Measurements from ENCODE around the gene MDM4. TPM values are rescaled to one million over a fixed set of nuclear protein-coding genes. Genes with fewer than 3 reads are reported as not detected.

Gene MDM4
- total RNA-seq, 4 donors from 2014 or later = 13.2 to 62.8 (median 23.8) TPM

GRCh38 chr1:204560590-204561150 lies 44.5 kb downstream of the MDM4 start:
- peaks cover 0 to 9% (median 4%) of the 10 kb centered on the region in 3 donors for H3K4me1 ChIP-seq

GRCh38 chr1:204562075-204562990 lies 46.1 kb downstream of the MDM4 start:
- H3K9me3 ChIP-seq = no peaks in the 10 kb centered on the region
- intact Hi-C loops (cut with DNase I) = no loop called here
- no peak overlapping the region for H3K4me3 ChIP-seq
- peaks cover 0 to 15% (median 4%) of the 10 kb centered on the region in 3 donors for H3K4me1 ChIP-seq
- 92 to 96% methylated on average over 6 to 22 of the region's 37 CpGs for WGBS, 2 donors
- TF ChIP-seq CTCF (IDR thresholded peaks at IDR 0.05) (no peak), POLR2A (IDR thresholded peaks at IDR 0.05) (no peak)
- H3K27ac ChIP-seq = no peak overlapping the region
- peaks cover 0 to 48% (median 0%) of the 10 kb centered on the region in 3 donors for H3K36me3 ChIP-seq
- no peaks in the 10 kb centered on the region for H3K27me3 ChIP-seq
- no peak for DNase-seq

More at GRCh38 chr1:204560590-204561150, 44.5 kb downstream of the MDM4 start:
- Histone ChIP-seq H3K9me3 (no peaks in the 10 kb centered on the region), H3K4me3 (no peak overlapping the region), H3K36me3 (peaks cover 0 to 48% (median 0%) of the 10 kb centered on the region in 3 donors), H3K27me3 (no peaks in the 10 kb centered on the region), H3K27ac (no peak overlapping the region)
- intact Hi-C loops (cut with DNase I) = no loop called here
- no peak for DNase-seq
- TF ChIP-seq CTCF (IDR thresholded peaks at IDR 0.05) (no peak), POLR2A (IDR thresholded peaks at IDR 0.05) (no peak)

- no peak overlapping the region for H3K27ac ChIP-seq
- peaks cover 0 to 15% (median 4%) of the 10 kb centered on the region in 3 donors for H3K4me1 ChIP-seq
- H3K9me3 ChIP-seq = no peaks in the 10 kb centered on the region
- 71 to 81% methylated on average over 2 to 4 of the region's 4 CpGs for WGBS, 2 donors
- TF ChIP-seq CTCF (IDR thresholded peaks at IDR 0.05) (no peak), POLR2A (IDR thresholded peaks at IDR 0.05) (no peak)
- peaks cover 0 to 46% (median 0%) of the 10 kb centered on the region in 3 donors for H3K36me3 ChIP-seq
- DNase-seq = no peak
- intact Hi-C loops (cut with DNase I) = no loop called here
- no peak overlapping the region for H3K4me3 ChIP-seq
- no peaks in the 10 kb centered on the region for H3K27me3 ChIP-seq
Measured at GRCh38 chr1:204563307-204563706, 47.1 kb downstream of the MDM4 start.

GRCh38 chr1:204563780-204564179 lies 47.6 kb downstream of the MDM4 start:
- Histone ChIP-seq H3K27ac (no peak overlapping the region), H3K4me3 (no peak overlapping the region), H3K27me3 (no peaks in the 10 kb centered on the region), H3K9me3 (no peaks in the 10 kb centered on the region), H3K4me1 (peaks cover 0 to 19% (median 4%) of the 10 kb centered on the region in 3 donors), H3K36me3 (peaks cover 0 to 41% (median 0%) of the 10 kb centered on the region in 3 donors)
- intact Hi-C loops (cut with DNase I) = no loop called here
- no peak for DNase-seq
- WGBS, 2 donors = 62 to 73% methylated on average over 3 of the region's 3 CpGs
- TF ChIP-seq CTCF (IDR thresholded peaks at IDR 0.05) (no peak), POLR2A (IDR thresholded peaks at IDR 0.05) (no peak)

- no peak overlapping the region for H3K27ac ChIP-seq
- peaks cover 0 to 31% (median 0%) of the 10 kb centered on the region in 3 donors for H3K36me3 ChIP-seq
- intact Hi-C loops (cut with DNase I) = loop anchor here (5.0 kb wide), 1 partner anchor 237 kb away; no protein-coding TSS in a partner anchor
- H3K4me3 ChIP-seq = no peak overlapping the region
- DNase-seq = no peak
- H3K9me3 ChIP-seq = no peaks in the 10 kb centered on the region
- peaks cover 0 to 25% (median 4%) of the 10 kb centered on the region in 3 donors for H3K4me1 ChIP-seq
- TF ChIP-seq POLR2A (IDR thresholded peaks at IDR 0.05) (peak in 1 of 4 donors; percentile 9), CTCF (IDR thresholded peaks at IDR 0.05) (no peak)
- H3K27me3 ChIP-seq = no peaks in the 10 kb centered on the region
- 56 to 68% methylated on average over 4 of the region's 4 CpGs for WGBS, 2 donors
Measured at GRCh38 chr1:204564835-204565234, 48.6 kb downstream of the MDM4 start.

All from esophagus squamous epithelium (tissue), 5 donors.